ENCODE measurements around the gene CNKSR1. TPM values are rescaled to one million over a fixed set of nuclear protein-coding genes. Genes with fewer than 3 reads are reported as not detected.

Gene CNKSR1
- polyA plus RNA-seq, 1 donor (not counting 4 experiments of a cell fraction or from before 2014, with no cell fraction given), result 10.6 TPM

GRCh38 chr1:26180010-26180506, 2.8 kb downstream of the CNKSR1 start:
- FAIRE-seq (no peak), DNase-seq (ENCODE audit: low read depth, low spot score) (no peak)
- no peaks in the 10 kb centered on the region for H3K27me3 ChIP-seq (ENCODE audit: control insufficient read depth, extremely low read depth, insufficient read depth, low read length)
- H3K79me2 ChIP-seq (ENCODE audit: control insufficient read depth, insufficient read depth, low read length), result peaks cover 9% of the 10 kb centered on the region
- H3K36me3 ChIP-seq (ENCODE audit: control insufficient read depth in 2 of 2, extremely low read depth in 1 of 2, insufficient read depth in 2 of 2, low read length in 2 of 2), result peaks cover 22 to 31% of the 10 kb centered on the region in 2 experiments
- H3K4me3 ChIP-seq (ENCODE audit: control insufficient read depth in 2 of 3, extremely low read depth in 1 of 3, insufficient read depth in 2 of 3, low read depth in 1 of 3, low read length in 3 of 3), result no peak overlapping the region
- peaks cover 29% of the 10 kb centered on the region for H3K4me1 ChIP-seq (ENCODE audit: control insufficient read depth, extremely low read depth, insufficient read depth, low read length)
- TF ChIP-seq EZH2 (IDR thresholded peaks at IDR 0.05; ENCODE audit: low read length) (no peak), CTCF (optimal IDR thresholded peaks at IDR 0.05 in 1 of 3, IDR thresholded peaks at IDR 0.05 in 1 of 3, conservative IDR thresholded peaks at IDR 0.05 in 1 of 3; ENCODE audit: extremely low read depth in 1 of 3, insufficient read depth in 2 of 3, low read length in 3 of 3) (no peak)
- no peaks in the 10 kb centered on the region for H3K9me3 ChIP-seq (ENCODE audit: control insufficient read depth, low read depth, low read length)
- no peaks in the 10 kb centered on the region for H4K20me1 ChIP-seq (ENCODE audit: control insufficient read depth, extremely low read depth, insufficient read depth, low read length)
- no peak overlapping the region for H3K4me2 ChIP-seq (ENCODE audit: control insufficient read depth, extremely low read depth, insufficient read depth, low read depth, low read length)
- H3K9ac ChIP-seq (ENCODE audit: control insufficient read depth, extremely low read depth, insufficient read depth, low read length), result no peak overlapping the region
- H3K27ac ChIP-seq (ENCODE audit: control insufficient read depth, insufficient read depth, low read length), result no peak overlapping the region
- no peak overlapping the region for H2AFZ ChIP-seq (ENCODE audit: control insufficient read depth, low read length)
- H3K9me1 ChIP-seq (ENCODE audit: control insufficient read depth, extremely low read depth, insufficient read depth, low read length), result no peaks in the 10 kb centered on the region
- dilution Hi-C loops (cut with MboI; ENCODE audit: extremely low pct_ligation_motif_present, low sequenced_read_pairs), result no loop called here

GRCh38 chr1:26181586-26182382, 4.5 kb downstream of the CNKSR1 start:
- peak; percentile 98 for FAIRE-seq
- Histone ChIP-seq H4K20me1 (ENCODE audit: control insufficient read depth, extremely low read depth, insufficient read depth, low read length) (no peaks in the 10 kb centered on the region), H2AFZ (ENCODE audit: control insufficient read depth, low read length) (no peak overlapping the region), H3K27me3 (ENCODE audit: control insufficient read depth, extremely low read depth, insufficient read depth, low read length) (no peaks in the 10 kb centered on the region), H3K9me1 (ENCODE audit: control insufficient read depth, extremely low read depth, insufficient read depth, low read length) (no peaks in the 10 kb centered on the region), H3K4me1 (ENCODE audit: control insufficient read depth, extremely low read depth, insufficient read depth, low read length) (peaks cover 29% of the 10 kb centered on the region), H3K36me3 (ENCODE audit: control insufficient read depth in 2 of 2, extremely low read depth in 1 of 2, insufficient read depth in 2 of 2, low read length in 2 of 2) (peaks cover 22 to 35% of the 10 kb centered on the region in 2 experiments), H3K9ac (ENCODE audit: control insufficient read depth, extremely low read depth, insufficient read depth, low read length) (peak overlapping the region; percentile 11), H3K79me2 (ENCODE audit: control insufficient read depth, insufficient read depth, low read length) (peaks cover 9% of the 10 kb centered on the region), H3K4me2 (ENCODE audit: control insufficient read depth, extremely low read depth, insufficient read depth, low read depth, low read length) (peak overlapping the region; percentile 7), H3K27ac (ENCODE audit: control insufficient read depth, insufficient read depth, low read length) (peak overlapping the region; percentile 45), H3K4me3 (ENCODE audit: control insufficient read depth in 2 of 3, extremely low read depth in 1 of 3, insufficient read depth in 2 of 3, low read depth in 1 of 3, low read length in 3 of 3) (no peak overlapping the region), H3K9me3 (ENCODE audit: control insufficient read depth, low read depth, low read length) (no peaks in the 10 kb centered on the region)
- peak; percentile 73 for DNase-seq (ENCODE audit: low read depth, low spot score)
- dilution Hi-C loops (cut with MboI; ENCODE audit: extremely low pct_ligation_motif_present, low sequenced_read_pairs), result no loop called here
- TF ChIP-seq EZH2 (IDR thresholded peaks at IDR 0.05; ENCODE audit: low read length) (no peak), CTCF (optimal IDR thresholded peaks at IDR 0.05 in 1 of 3, IDR thresholded peaks at IDR 0.05 in 1 of 3, conservative IDR thresholded peaks at IDR 0.05 in 1 of 3; ENCODE audit: extremely low read depth in 1 of 3, insufficient read depth in 2 of 3, low read length in 3 of 3) (no peak)

Measured in keratinocyte (primary cell).